ENCODE data around the gene PLAGL1.

PLAGL1 gene

GRCh38 chr6:143967706-143968376, 40.2 kb downstream of the PLAGL1 start:
- in situ Hi-C loops (cut with MboI; ENCODE audit: low sequenced_read_pairs) = no loop called here

- in situ Hi-C loops (cut with MboI; ENCODE audit: low sequenced_read_pairs) = no loop called here
These were observed 41.7 kb downstream of the PLAGL1 start for GRCh38 chr6:143966312-143966711.

GRCh38 chr6:143965503-143966171, 42.4 kb downstream of the PLAGL1 start:
- in situ Hi-C loops (cut with MboI; ENCODE audit: low sequenced_read_pairs) = no loop called here

- in situ Hi-C loops (cut with MboI; ENCODE audit: low sequenced_read_pairs) = no loop called here
These were observed 43.4 kb downstream of the PLAGL1 start for GRCh38 chr6:143964674-143965081.

GRCh38 chr6:143963158-143963919, 44.7 kb downstream of the PLAGL1 start:
- in situ Hi-C loops (cut with MboI; ENCODE audit: low sequenced_read_pairs) = no loop called here

GRCh38 chr6:143961886-143962878, 45.9 kb downstream of the PLAGL1 start:
- in situ Hi-C loops (cut with MboI; ENCODE audit: low sequenced_read_pairs) = no loop called here

GRCh38 chr6:143961066-143961465, 47.0 kb downstream of the PLAGL1 start:
- in situ Hi-C loops (cut with MboI; ENCODE audit: low sequenced_read_pairs) = no loop called here

- in situ Hi-C loops (cut with MboI; ENCODE audit: low sequenced_read_pairs) = no loop called here
These were observed 48.1 kb downstream of the PLAGL1 start for GRCh38 chr6:143959927-143960326.

- in situ Hi-C loops (cut with MboI; ENCODE audit: low sequenced_read_pairs) = no loop called here
These were observed 49.1 kb downstream of the PLAGL1 start for GRCh38 chr6:143958839-143959399.

- in situ Hi-C loops (cut with MboI; ENCODE audit: low sequenced_read_pairs) = no loop called here
These were observed 50.3 kb downstream of the PLAGL1 start for GRCh38 chr6:143957679-143958274.

GRCh38 chr6:143955971-143956370, 52.1 kb downstream of the PLAGL1 start:
- in situ Hi-C loops (cut with MboI; ENCODE audit: low sequenced_read_pairs) = no loop called here

- in situ Hi-C loops (cut with MboI; ENCODE audit: low sequenced_read_pairs) = no loop called here
These were observed 54.1 kb downstream of the PLAGL1 start for GRCh38 chr6:143953922-143954321.

- in situ Hi-C loops (cut with MboI; ENCODE audit: low sequenced_read_pairs) = no loop called here
These were observed 54.9 kb downstream of the PLAGL1 start for GRCh38 chr6:143952947-143953701.

- in situ Hi-C loops (cut with MboI; ENCODE audit: low sequenced_read_pairs) = no loop called here
These were observed 55.8 kb downstream of the PLAGL1 start for GRCh38 chr6:143952060-143952778.

GRCh38 chr6:143950875-143951274, 57.2 kb downstream of the PLAGL1 start:
- in situ Hi-C loops (cut with MboI; ENCODE audit: low sequenced_read_pairs) = no loop called here

- in situ Hi-C loops (cut with MboI; ENCODE audit: low sequenced_read_pairs) = no loop called here
These were observed 58.1 kb downstream of the PLAGL1 start for GRCh38 chr6:143949962-143950361.

- in situ Hi-C loops (cut with MboI; ENCODE audit: low sequenced_read_pairs) = no loop called here
These were observed 58.5 kb downstream of the PLAGL1 start for GRCh38 chr6:143949535-143949934.

- in situ Hi-C loops (cut with MboI; ENCODE audit: low sequenced_read_pairs) = no loop called here
These were observed 59.9 kb downstream of the PLAGL1 start for GRCh38 chr6:143948208-143948607.
